Caco-2 (cell line): ENCODE results near the gene PRKCB. TPM values are rescaled to one million over a fixed set of nuclear protein-coding genes. Genes with fewer than 3 reads are reported as not detected.

Experiments
- BruUV-seq: library from RNA; stranded (reverse); fragments of 400-500 nt; replicated peaks from 2 replicates; lab custom pipeline; 2021; lab: Mats Ljungman, UMichigan
- CTCF ChIA-PET: fragments of 300-600 bp; sonication (Branson Sonifier 250); formaldehyde crosslinking; loops from one replicate; lab custom pipeline; 2022; ENCODE audit warnings: antibody characterized with exemption; lab: Charles Lee
- POLR2A ChIA-PET: fragments of 300-600 bp; sonication (Branson Sonifier 250); formaldehyde crosslinking; loops from one replicate; lab custom pipeline; 2022; ENCODE audit warnings: antibody characterized with exemption; lab: Charles Lee
- DNase-seq, 2 experiments: peaks; one replicate each; pipeline versions ENCODE4 v3.0.0 to v3.0.0-alpha.2; 2020 to 2022
- H3K27me3 ChIP-seq: replicated peaks from 2 replicates; pipeline ENCODE4 v1.6.0; 2011; ENCODE audit warnings: low read length; ENCODE audit not compliant: control insufficient read depth, insufficient read depth
- H3K36me3 ChIP-seq: 2 replicates; pipeline ENCODE4 v1.5.1; 2011; ENCODE audit warnings: low read length; ENCODE audit not compliant: control insufficient read depth, insufficient read depth
- H3K4me1 ChIP-seq: fragments of 250-450 bp; sonication (Bioruptor Pico); 2 replicates; pipeline ENCODE4 v1.5.1; 2020; ENCODE audit warnings: mild to moderate bottlenecking
- H3K4me3 ChIP-seq: 2 replicates; pipeline ENCODE4 v1.5.1; 2011; ENCODE audit warnings: low read depth, mild to moderate bottlenecking, control low read depth, low read length
- H3K9me3 ChIP-seq: fragments of 250-450 bp; sonication (Bioruptor Pico); 2 replicates; pipeline ENCODE4 v1.5.1; 2020; ENCODE audit warnings: mild to moderate bottlenecking, moderate library complexity
- H3K27ac Mint-ChIP-seq: one replicate; pipeline ENCODE4 v1.8.0; 2022; ENCODE audit warnings: mixed read lengths; ENCODE audit not compliant: unreplicated experiment
- H3K27me3 Mint-ChIP-seq: one replicate; pipeline ENCODE4 v1.8.0; 2022; ENCODE audit warnings: mixed read lengths; ENCODE audit not compliant: insufficient read depth, unreplicated experiment
- H3K36me3 Mint-ChIP-seq: one replicate; pipeline ENCODE4 v1.8.0; 2022; ENCODE audit warnings: mild to moderate bottlenecking, mixed read lengths; ENCODE audit not compliant: insufficient read depth, unreplicated experiment
- H3K4me1 Mint-ChIP-seq: one replicate; pipeline ENCODE4 v1.8.0; 2022; ENCODE audit warnings: low read depth, mixed read lengths; ENCODE audit not compliant: unreplicated experiment
- H3K4me3 Mint-ChIP-seq: one replicate; pipeline ENCODE4 v1.8.0; 2022; ENCODE audit warnings: mild to moderate bottlenecking, moderate library complexity, mixed read lengths; ENCODE audit not compliant: unreplicated experiment
- H3K9me3 Mint-ChIP-seq: one replicate; pipeline ENCODE4 v1.8.0; 2022; ENCODE audit warnings: mixed read lengths; ENCODE audit not compliant: unreplicated experiment
- CTCF ChIP-seq, 2 experiments: fragments of 200-600 bp in 1 of 2; IDR thresholded peaks; 1 replicate in 1 of 2; 2 replicates in 1 of 2; pipeline versions ENCODE4 v1.5.1 to v1.8.0; 2011 to 2022; ENCODE audit warnings: antibody characterized with exemption in 1 of 2, control low read depth in 1 of 2, inconsistent platforms in 1 of 2, low read depth in 1 of 2, low read length in 1 of 2, mild to moderate bottlenecking in 1 of 2, moderate library complexity in 1 of 2; ENCODE audit not compliant: insufficient read depth in 1 of 2, severe bottlenecking in 1 of 2, unreplicated experiment in 1 of 2
- intact Hi-C: fragments of 100-400 bp; cut with micrococcal nuclease; formaldehyde crosslinking; loops from one replicate; pipeline ENCODE4 v1.10.0; 2022; ENCODE audit not compliant: unreplicated experiment
- total RNA-seq: library from RNA; stranded (reverse); gene quantifications from 2 replicates; pipeline ENCODE4 v1.2.3, GENCODE V29; 2022

PRKCB gene
- total RNA-seq, 1 experiment from 2014 or later = not detected

- TF ChIP-seq CTCF (IDR thresholded peaks at IDR 0.05; ENCODE audit: insufficient read depth in 1 of 2, low read depth in 1 of 2, low read length in 1 of 2, severe bottlenecking in 1 of 2, unreplicated experiment in 1 of 2) = no peak
- no peak for DNase-seq
- no peak overlapping the region for H3K27ac Mint-ChIP-seq
- H3K36me3 ChIP-seq = no peaks in the 10 kb centered on the region
- no peak overlapping the region for H3K4me3 Mint-ChIP-seq
- no TSS peak for BruUV-seq
- ChIA-PET CTCF (interaction anchor here (0.6 kb wide), 1 partner anchor 143 kb away, joined by 3 read pairs; no protein-coding TSS in a partner anchor), POLR2A (no interaction called here)
- H3K36me3 Mint-ChIP-seq = no peaks in the 10 kb centered on the region
- no peaks in the 10 kb centered on the region for H3K4me1 Mint-ChIP-seq
- no peaks in the 10 kb centered on the region for H3K27me3 ChIP-seq
- intact Hi-C loops = no loop called here
- peaks cover 7% of the 10 kb centered on the region for H3K27me3 Mint-ChIP-seq
- H3K9me3 Mint-ChIP-seq = no peaks in the 10 kb centered on the region
- no peak overlapping the region for H3K4me3 ChIP-seq
- H3K4me1 ChIP-seq = no peaks in the 10 kb centered on the region
- no peaks in the 10 kb centered on the region for H3K9me3 ChIP-seq
Observed at GRCh38 chr16:23867566-23867965, 31.8 kb downstream of the PRKCB start.

- DNase-seq = no peak
- Histone ChIP-seq H3K36me3 (no peaks in the 10 kb centered on the region), H3K4me3 (no peak overlapping the region), H3K27me3 (no peaks in the 10 kb centered on the region), H3K4me1 (no peaks in the 10 kb centered on the region), H3K9me3 (no peaks in the 10 kb centered on the region)
- TF ChIP-seq CTCF (IDR thresholded peaks at IDR 0.05; ENCODE audit: insufficient read depth in 1 of 2, low read depth in 1 of 2, low read length in 1 of 2, severe bottlenecking in 1 of 2, unreplicated experiment in 1 of 2) = no peak
- POLR2A ChIA-PET = no interaction called here
- BruUV-seq = no TSS peak
- peaks cover 7% of the 10 kb centered on the region for H3K27me3 Mint-ChIP-seq
- intact Hi-C loops = no loop called here
- no peaks in the 10 kb centered on the region for H3K36me3 Mint-ChIP-seq
- H3K4me3 Mint-ChIP-seq = no peak overlapping the region
- CTCF ChIA-PET = no interaction called here
- H3K9me3 Mint-ChIP-seq = no peaks in the 10 kb centered on the region
- no peaks in the 10 kb centered on the region for H3K4me1 Mint-ChIP-seq
- no peak overlapping the region for H3K27ac Mint-ChIP-seq
Observed at GRCh38 chr16:23868136-23868535, 32.4 kb downstream of the PRKCB start.

GRCh38 chr16:23869052-23869451 is 33.3 kb downstream of the PRKCB start:
- H3K27me3 ChIP-seq = no peaks in the 10 kb centered on the region
- POLR2A ChIA-PET = no interaction called here

More at GRCh38 chr16:23869052-23869451, 33.3 kb downstream of the PRKCB start:
- no TSS peak for BruUV-seq
- CTCF ChIA-PET = no interaction called here
- H3K4me3 Mint-ChIP-seq = no peak overlapping the region
- Histone ChIP-seq H3K36me3 (no peaks in the 10 kb centered on the region), H3K4me1 (no peaks in the 10 kb centered on the region), H3K4me3 (no peak overlapping the region), H3K9me3 (no peaks in the 10 kb centered on the region)
- H3K27me3 Mint-ChIP-seq = peaks cover 6% of the 10 kb centered on the region
- no peaks in the 10 kb centered on the region for H3K4me1 Mint-ChIP-seq
- H3K9me3 Mint-ChIP-seq = no peaks in the 10 kb centered on the region
- no peaks in the 10 kb centered on the region for H3K36me3 Mint-ChIP-seq
- DNase-seq = no peak
- TF ChIP-seq CTCF (IDR thresholded peaks at IDR 0.05; ENCODE audit: insufficient read depth in 1 of 2, low read depth in 1 of 2, low read length in 1 of 2, severe bottlenecking in 1 of 2, unreplicated experiment in 1 of 2) = no peak
- intact Hi-C loops = no loop called here
- no peak overlapping the region for H3K27ac Mint-ChIP-seq
